ENCODE results near the gene ABL1.

Gene ABL1

DNA sequence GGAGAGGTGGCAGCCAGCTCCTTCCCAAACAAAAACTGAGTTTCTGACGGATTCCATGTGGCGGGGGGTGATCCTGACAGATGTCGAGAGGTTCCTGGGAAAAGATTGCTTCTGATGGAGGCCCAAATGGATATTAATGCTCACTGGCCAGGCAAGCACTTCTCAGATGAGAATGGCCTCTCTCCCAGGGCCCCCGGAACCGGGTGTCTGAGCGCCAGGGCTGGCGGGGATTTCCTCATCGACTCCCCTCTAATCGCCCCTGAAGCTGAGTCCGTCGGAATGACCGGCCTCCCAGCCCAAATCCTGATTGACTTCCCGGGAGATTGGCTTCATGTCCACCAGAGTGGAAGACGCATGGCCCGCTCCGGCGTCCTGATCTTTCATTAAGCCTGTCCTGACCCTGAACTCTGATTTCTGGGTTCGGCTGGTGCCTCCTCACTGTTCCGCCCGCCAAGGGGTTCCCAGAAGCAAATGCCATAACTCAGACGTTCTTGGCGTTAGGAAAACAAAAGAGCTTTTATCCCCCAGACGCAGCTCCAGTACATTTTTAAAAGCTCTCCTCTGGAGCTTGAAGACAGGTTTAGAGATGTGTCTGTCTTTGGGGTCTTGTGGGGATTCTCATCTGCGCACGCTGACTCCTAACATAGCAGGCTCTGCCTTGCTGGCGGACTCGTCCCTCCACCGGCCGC, 86.4 kb downstream of the ABL1 start:
- H3K36me3 ChIP-seq (ENCODE audit: insufficient read depth, low read length): no peaks in the 10 kb centered on the region
- no peaks in the 10 kb centered on the region for H3K9me3 ChIP-seq (replicated peaks; ENCODE audit: low read length)
- no peaks in the 10 kb centered on the region for H3K4me1 ChIP-seq (ENCODE audit: control insufficient read depth, insufficient read depth, low read length)
- peaks cover 45% of the 10 kb centered on the region for H3K27me3 ChIP-seq (ENCODE audit: control insufficient read depth, insufficient read depth, low read length)
- H3K4me3 ChIP-seq (ENCODE audit: low read length): no peak overlapping the region
- no peak overlapping the region for H3K4me2 ChIP-seq (ENCODE audit: low read length)
- no peak overlapping the region for H3K9ac ChIP-seq (ENCODE audit: low read depth, low read length)

DNA sequence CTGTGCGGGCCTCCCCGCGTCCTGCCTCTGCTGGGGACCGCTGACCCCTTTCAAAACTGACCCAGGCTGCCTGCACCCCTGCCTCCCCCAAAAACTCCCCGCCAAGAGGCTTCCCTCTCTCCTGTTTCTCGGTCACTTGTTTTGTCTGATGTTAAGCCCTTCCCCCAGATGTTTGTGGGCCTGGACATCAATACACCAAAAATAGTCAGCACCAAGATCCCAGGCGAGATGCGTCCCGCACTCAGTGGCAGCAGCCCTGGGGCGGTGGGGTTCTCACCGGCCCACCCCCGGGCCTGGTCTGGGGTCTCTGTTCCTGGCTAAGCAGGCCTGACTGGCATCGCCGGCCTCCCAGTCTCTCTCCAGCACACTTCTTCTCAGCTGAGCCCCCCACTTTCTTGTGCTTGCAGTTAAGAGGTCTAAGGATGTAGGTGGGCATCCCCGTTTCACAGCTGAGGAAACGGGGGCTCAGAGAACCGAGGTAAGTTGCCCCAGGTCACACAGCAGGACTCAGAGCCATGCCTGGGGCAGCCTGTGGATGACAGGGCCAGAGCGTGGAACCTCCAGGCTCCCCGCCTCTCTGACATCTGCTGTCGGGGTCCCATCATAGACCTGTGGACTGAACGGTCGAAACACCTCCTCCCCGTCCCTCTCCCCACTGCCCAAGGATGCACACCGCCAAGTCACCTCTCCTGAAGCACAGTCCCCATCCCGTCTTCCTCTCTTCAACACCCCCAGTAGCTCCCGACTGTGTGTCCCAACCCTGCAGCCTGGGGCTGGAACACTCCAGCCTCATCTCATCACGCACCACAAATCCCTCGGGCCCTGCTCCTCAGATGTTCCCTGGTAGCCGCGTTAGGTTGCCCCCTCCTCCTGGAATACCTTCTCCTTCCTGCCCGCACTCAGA, 87.2 kb downstream of the ABL1 start:
- Histone ChIP-seq H3K9ac (ENCODE audit: low read depth, low read length) (no peak overlapping the region), H3K9me3 (replicated peaks; ENCODE audit: low read length) (no peaks in the 10 kb centered on the region), H3K4me3 (ENCODE audit: low read length) (no peak overlapping the region), H3K4me1 (ENCODE audit: control insufficient read depth, insufficient read depth, low read length) (no peaks in the 10 kb centered on the region), H3K36me3 (ENCODE audit: insufficient read depth, low read length) (no peaks in the 10 kb centered on the region), H3K27me3 (ENCODE audit: control insufficient read depth, insufficient read depth, low read length) (peaks cover 42% of the 10 kb centered on the region), H3K4me2 (ENCODE audit: low read length) (no peak overlapping the region)

DNA sequence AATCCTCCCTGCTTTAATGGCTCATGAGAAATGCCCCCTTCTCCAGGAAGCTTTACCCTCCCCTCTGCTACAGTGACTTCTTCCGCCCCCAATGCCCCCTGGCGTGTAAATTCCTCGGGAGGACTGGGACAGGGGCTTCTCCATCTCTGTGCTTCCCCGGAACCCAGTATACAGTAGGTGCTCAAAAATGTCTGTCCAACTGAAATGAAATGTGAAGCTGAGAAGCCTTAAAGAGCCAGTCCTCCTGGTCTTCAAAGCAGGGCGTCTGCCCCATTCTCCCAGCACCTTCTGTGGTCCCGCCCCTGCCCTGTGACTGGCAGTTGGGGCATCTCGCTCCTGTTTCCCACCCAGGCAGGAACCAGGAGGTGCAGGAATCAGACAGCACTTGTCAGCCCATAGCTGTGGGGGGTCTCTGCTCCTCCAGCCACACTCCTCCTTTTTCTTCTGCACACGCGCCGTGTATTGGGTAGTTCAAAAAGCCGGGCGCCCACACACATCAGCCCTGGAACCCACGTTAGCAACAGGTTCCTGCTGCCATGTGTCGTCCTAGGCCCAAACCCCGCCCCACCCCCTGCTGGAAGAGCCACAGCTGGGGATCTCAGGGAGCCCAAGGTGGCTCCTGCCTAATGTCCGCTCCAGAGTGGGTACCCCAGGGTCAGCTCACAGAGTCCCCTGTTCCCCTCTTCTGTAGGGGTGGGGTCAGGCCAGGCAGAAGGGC, 88.0 kb downstream of the ABL1 start:
- H3K36me3 ChIP-seq (ENCODE audit: insufficient read depth, low read length): no peaks in the 10 kb centered on the region
- H3K4me2 ChIP-seq (ENCODE audit: low read length): no peak overlapping the region
- peaks cover 3% of the 10 kb centered on the region for H3K4me1 ChIP-seq (ENCODE audit: control insufficient read depth, insufficient read depth, low read length)
- no peak overlapping the region for H3K4me3 ChIP-seq (ENCODE audit: low read length)
- H3K27me3 ChIP-seq (ENCODE audit: control insufficient read depth, insufficient read depth, low read length): peaks cover 33% of the 10 kb centered on the region
- H3K9me3 ChIP-seq (replicated peaks; ENCODE audit: low read length): no peaks in the 10 kb centered on the region
- H3K9ac ChIP-seq (ENCODE audit: low read depth, low read length): no peak overlapping the region

DNA sequence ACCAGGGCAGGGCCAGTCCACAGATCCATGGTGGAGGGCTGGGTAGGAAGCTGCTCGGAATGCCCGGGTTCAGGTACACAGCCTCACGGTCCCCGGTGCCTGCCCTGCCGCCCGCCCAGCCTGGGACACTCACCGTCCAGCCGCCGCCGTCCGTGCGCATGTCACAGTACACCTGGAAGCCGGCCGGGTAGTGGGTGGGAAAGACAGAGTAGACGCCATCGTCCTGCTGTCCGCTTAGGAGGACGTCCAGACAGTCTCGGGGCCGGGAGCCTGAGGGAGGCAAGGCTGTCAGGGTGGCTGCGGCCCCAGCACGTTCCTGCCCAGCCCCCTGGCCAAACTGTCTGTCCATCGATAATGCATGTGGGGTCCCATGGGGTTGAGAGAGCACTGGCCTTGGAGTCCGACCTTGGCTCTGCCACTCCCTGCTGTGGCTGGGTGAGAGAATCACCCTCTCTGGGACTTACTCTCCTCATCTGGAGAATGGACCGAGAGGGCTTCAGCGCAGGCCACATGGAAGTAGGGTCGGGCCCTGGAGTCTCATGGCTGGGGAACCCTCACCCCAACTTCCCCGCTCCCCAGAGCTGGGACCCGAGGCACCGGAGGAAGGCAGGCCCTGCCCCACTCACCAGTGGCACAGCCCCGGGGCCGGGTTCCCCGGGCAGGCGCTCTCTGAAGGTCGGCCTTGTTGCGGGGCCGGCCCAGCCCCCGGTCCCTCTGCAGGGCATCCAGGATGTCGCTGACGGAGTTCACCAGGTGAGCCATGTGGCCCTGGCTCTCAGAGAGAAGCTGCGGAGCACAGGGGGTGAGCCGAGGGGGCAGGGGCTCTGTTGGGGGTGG, 88.8 kb downstream of the ABL1 start:
- no peak overlapping the region for H3K4me2 ChIP-seq (ENCODE audit: low read length)
- H3K36me3 ChIP-seq (ENCODE audit: insufficient read depth, low read length): no peaks in the 10 kb centered on the region
- peaks cover 26% of the 10 kb centered on the region for H3K27me3 ChIP-seq (ENCODE audit: control insufficient read depth, insufficient read depth, low read length)
- H3K9me3 ChIP-seq (replicated peaks; ENCODE audit: low read length): no peaks in the 10 kb centered on the region
- no peak overlapping the region for H3K4me3 ChIP-seq (ENCODE audit: low read length)
- H3K4me1 ChIP-seq (ENCODE audit: control insufficient read depth, insufficient read depth, low read length): peaks cover 10% of the 10 kb centered on the region
- H3K9ac ChIP-seq (ENCODE audit: low read depth, low read length): no peak overlapping the region

DNA sequence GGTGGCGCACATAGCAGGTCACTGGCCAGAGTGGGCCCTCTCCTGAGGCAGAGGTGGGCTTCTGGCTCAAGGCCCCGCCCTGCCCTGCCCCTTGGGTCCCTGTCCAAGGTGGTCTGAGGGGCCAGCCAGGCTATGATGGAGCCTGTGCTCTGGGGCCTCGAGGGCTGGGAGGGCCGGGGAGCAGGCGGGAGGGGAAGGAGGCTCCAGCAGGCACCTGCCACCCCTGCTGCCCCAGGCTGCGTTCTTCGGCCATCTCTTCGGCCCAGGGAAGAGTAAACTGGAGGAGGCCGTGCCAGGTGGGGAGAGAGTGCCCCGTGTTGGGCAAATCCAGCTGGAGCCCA, 89.4 kb downstream of the ABL1 start:
- H3K4me3 ChIP-seq (ENCODE audit: low read length): no peak overlapping the region
- H3K4me2 ChIP-seq (ENCODE audit: low read length): no peak overlapping the region
- peaks cover 11% of the 10 kb centered on the region for H3K4me1 ChIP-seq (ENCODE audit: control insufficient read depth, insufficient read depth, low read length)
- no peak overlapping the region for H3K9ac ChIP-seq (ENCODE audit: low read depth, low read length)
- H3K27me3 ChIP-seq (ENCODE audit: control insufficient read depth, insufficient read depth, low read length): peaks cover 20% of the 10 kb centered on the region
- no peaks in the 10 kb centered on the region for H3K36me3 ChIP-seq (ENCODE audit: insufficient read depth, low read length)
- no peaks in the 10 kb centered on the region for H3K9me3 ChIP-seq (replicated peaks; ENCODE audit: low read length)

DNA sequence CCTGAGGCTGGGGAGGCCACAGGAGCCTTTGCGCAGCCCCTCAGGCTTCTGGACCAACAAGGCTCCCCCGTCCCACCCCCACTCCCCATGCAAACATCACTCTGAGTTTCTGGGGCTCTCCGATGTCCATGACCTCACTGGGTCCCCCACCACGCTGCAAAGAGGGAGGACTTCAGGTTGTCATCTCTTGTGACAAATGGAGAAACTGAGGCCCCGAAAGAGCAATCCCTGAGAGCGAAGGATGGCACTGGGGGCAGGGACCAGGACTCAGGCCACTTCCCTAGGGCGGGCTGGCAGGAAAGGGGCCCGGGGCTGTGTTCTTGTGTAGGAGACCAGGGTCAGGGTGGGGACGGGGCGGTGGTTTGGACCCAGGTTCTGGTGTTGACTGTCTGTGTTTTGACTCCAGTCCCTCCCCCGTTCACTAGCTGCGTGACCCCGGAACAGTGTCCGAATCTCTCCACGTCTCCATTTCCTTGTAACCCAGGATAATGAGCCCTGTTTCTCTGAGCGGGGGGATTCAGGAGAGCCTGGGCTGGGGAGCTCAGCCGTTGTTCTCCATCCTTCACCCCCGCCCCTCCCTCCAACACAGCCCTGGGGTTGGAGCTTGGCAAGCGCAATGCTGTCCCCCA, 90.1 kb downstream of the ABL1 start:
- H3K4me3 ChIP-seq (ENCODE audit: low read length): no peak overlapping the region
- peaks cover 11% of the 10 kb centered on the region for H3K4me1 ChIP-seq (ENCODE audit: control insufficient read depth, insufficient read depth, low read length)
- H3K9ac ChIP-seq (ENCODE audit: low read depth, low read length): no peak overlapping the region
- no peaks in the 10 kb centered on the region for H3K36me3 ChIP-seq (ENCODE audit: insufficient read depth, low read length)
- H3K27me3 ChIP-seq (ENCODE audit: control insufficient read depth, insufficient read depth, low read length): peaks cover 15% of the 10 kb centered on the region
- H3K4me2 ChIP-seq (ENCODE audit: low read length): no peak overlapping the region
- no peaks in the 10 kb centered on the region for H3K9me3 ChIP-seq (replicated peaks; ENCODE audit: low read length)

DNA sequence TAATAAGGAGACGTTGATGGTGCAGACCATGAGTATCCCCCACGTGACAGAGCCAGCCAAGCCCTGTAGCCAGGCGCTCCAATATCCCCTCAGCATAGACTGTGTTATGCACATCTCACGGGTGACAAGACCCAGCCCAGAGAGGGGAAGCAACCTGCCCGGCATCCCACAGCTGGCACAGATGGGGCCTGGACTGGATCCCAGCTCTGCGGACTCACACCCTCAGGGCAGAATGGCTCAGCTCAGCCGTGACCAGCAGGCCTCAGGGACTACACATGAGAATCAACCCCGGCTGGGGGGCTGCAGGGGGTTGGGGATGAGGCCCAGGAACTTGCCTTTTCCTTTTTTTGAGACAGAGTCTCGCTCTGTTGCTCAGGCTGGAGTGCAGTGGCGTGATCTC, 92.3 kb downstream of the ABL1 start:
- H3K4me1 ChIP-seq (ENCODE audit: control insufficient read depth, insufficient read depth, low read length): peaks cover 11% of the 10 kb centered on the region
- no peak overlapping the region for H3K4me3 ChIP-seq (ENCODE audit: low read length)
- no peaks in the 10 kb centered on the region for H3K36me3 ChIP-seq (ENCODE audit: insufficient read depth, low read length)
- peaks cover 13% of the 10 kb centered on the region for H3K27me3 ChIP-seq (ENCODE audit: control insufficient read depth, insufficient read depth, low read length)
- no peaks in the 10 kb centered on the region for H3K9me3 ChIP-seq (replicated peaks; ENCODE audit: low read length)
- no peak overlapping the region for H3K4me2 ChIP-seq (ENCODE audit: low read length)
- H3K9ac ChIP-seq (ENCODE audit: low read depth, low read length): no peak overlapping the region

DNA sequence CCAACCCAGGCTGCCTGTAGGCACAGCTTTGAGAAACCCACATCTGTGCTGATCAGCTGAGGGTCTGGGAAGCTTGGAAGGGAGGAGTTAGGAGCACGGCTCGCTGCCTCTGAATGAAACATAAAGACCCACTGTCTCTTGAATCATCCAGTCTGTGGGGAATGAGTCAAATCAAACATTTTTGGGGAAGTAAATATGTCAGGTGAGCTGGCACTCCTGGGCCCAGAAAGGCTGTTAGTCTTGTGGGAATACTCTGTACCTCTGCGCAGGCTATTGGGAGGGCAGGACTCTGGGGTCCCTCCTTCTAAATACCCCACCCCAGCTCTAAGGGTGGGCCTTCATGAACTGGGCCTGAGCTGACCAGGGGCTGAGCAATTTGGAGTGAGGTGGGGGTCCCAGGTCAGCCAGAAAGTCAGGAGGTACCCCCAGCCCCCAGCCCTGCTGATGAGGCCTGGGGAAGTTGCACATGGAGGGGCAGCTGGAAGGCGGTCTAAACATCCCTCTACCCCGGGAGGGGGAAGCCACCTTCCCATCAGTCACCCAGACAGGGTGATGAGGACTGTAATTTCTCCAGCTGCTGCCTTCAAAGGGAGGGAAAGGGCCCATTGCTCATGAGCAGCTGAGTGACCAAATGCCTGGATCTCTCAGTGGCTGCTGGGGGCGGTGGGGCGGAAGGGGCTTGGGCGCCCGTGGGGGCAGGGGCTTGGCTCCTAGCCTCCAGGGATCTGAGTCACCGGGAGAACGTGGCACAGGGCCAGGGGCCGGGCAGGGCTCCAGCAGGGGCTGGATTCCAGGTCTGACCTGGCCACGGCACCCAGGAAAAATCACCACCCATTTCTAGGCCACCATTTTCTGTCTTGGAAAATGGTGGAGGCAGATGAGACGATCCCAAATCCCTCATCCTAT, 93.2 kb downstream of the ABL1 start:
- Histone ChIP-seq H3K4me3 (ENCODE audit: low read length) (no peak overlapping the region), H3K9ac (ENCODE audit: low read depth, low read length) (no peak overlapping the region), H3K4me2 (ENCODE audit: low read length) (peak overlapping the region; percentile 5), H3K4me1 (ENCODE audit: control insufficient read depth, insufficient read depth, low read length) (peaks cover 13% of the 10 kb centered on the region), H3K27me3 (ENCODE audit: control insufficient read depth, insufficient read depth, low read length) (peaks cover 10% of the 10 kb centered on the region), H3K36me3 (ENCODE audit: insufficient read depth, low read length) (no peaks in the 10 kb centered on the region), H3K9me3 (replicated peaks; ENCODE audit: low read length) (no peaks in the 10 kb centered on the region)

DNA sequence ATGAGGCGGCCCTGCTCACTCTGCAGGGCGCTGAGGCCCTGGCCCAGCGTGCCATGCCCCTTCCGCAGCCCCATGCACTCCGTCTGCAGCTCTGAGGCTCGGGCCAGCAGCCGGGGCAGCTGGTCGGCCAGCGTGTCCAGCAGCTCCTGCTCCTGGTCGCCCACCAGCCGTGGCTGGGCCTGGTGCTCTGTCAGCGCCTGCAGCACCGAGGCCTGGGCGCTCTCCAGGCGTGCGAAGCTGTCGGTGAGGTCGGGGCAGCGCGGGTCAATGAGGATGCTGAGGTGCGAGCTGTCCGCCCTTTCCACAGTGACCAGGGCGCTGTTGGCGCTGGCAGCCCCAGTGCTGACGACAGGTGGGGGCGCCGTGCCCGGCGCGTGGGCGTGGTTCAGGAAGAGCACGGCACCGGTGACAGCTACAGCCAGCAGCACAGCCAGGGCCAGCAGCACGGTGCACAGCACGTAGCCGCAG, 94.6 kb downstream of the ABL1 start:
- H3K4me2 ChIP-seq (ENCODE audit: low read length): no peak overlapping the region
- H3K4me1 ChIP-seq (ENCODE audit: control insufficient read depth, insufficient read depth, low read length): peaks cover 15% of the 10 kb centered on the region
- H3K36me3 ChIP-seq (ENCODE audit: insufficient read depth, low read length): no peaks in the 10 kb centered on the region
- H3K9me3 ChIP-seq (replicated peaks; ENCODE audit: low read length): no peaks in the 10 kb centered on the region
- no peak overlapping the region for H3K9ac ChIP-seq (ENCODE audit: low read depth, low read length)
- H3K27me3 ChIP-seq (ENCODE audit: control insufficient read depth, insufficient read depth, low read length): peaks cover 12% of the 10 kb centered on the region
- no peak overlapping the region for H3K4me3 ChIP-seq (ENCODE audit: low read length)

All from skeletal muscle satellite cell (primary cell).